DMS53 treated with DMSO at 0.1 percent for 48 hours (cell line): Measurements from ENCODE around the gene KIAA1586.

ENCODE experiments used
- DNase-seq: peaks from one replicate; lab custom pipeline; 2025; ENCODE audit not compliant: unreplicated experiment; lab: John Stamatoyannopoulos, UW

The KIAA1586 gene

DNA sequence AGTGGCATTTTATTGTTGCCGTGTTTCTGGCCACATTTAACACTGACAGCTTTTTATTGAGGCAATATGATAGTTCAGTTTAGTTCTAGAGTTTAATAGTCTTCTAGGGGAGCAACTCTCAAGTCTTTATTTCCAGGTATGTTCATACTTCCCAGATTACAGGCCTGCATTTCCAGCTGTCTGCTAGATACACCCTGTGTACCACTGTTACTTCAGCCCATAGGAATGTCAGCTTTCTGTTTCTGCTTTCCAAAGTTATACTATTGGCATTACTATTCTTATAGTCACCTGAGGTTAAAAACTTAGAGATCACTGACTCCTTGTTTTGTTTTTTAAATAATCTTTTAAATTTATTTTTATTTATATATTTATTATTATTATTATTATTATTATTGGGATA is 51.1 kb downstream of the KIAA1586 start:
- no peak for DNase-seq

DNA sequence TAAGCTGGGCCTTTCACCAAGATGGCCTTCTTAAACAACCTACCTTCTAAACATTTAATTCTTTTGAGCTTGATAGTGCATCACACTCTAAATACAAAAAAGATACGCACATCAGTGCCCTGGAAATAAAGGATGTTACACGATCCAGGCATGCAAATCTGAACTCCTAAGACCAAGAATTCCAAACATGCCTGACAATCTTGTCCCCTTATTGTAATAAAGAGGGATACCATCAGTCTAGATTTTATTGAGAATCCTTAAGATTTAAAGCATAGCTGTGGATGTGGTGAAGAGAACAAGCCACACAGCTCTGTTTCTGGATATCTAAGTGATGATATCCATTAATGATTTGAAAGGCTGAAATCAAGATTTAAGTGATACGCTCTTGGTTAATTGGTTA is 56.5 kb downstream of the KIAA1586 start:
- no peak for DNase-seq

DNA sequence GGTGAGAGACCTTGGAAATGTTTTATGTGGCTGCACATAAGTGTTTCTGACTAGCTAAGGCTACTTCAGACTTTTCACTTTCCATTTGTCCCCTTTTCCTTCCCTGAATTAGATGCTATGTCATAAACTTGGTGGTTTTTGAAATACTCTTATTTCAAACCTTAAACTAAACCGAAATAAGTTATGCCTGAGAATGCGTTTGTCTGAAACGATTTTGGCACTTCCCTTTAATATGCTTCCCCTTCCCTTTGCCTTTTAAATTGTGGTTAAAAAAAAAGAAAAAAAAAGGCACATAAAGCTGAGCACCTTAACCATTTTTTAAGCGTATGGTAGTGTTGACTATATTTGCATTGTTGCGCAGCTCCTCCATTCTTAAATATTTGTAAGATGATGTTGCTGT is 57.8 kb downstream of the KIAA1586 start:
- DNase-seq: no peak
